GM18505 (cell line): Measurements from ENCODE around the gene USP10.

Source experiments
- ATAC-seq: cut with Tn5 transposase; IDR thresholded peaks from one replicate; pipeline ENCODE4 v1.9.1; 2021; ENCODE audit not compliant: unreplicated experiment
- POLR2A ChIP-seq: IDR thresholded peaks from 4 replicates; pipeline ENCODE4 v1.6.1; 2011; ENCODE audit warnings: borderline replicate concordance; ENCODE audit not compliant: insufficient read depth, insufficient read length; ENCODE audit errors: extremely low read depth

The USP10 gene

GRCh38 chr16:84800158-84800978 is 100.6 kb downstream of the USP10 start:
- ATAC-seq = no peak
- no peak for TF ChIP-seq POLR2A

GRCh38 chr16:84803146-84803545 is 103.3 kb downstream of the USP10 start:
- ATAC-seq = no peak
- TF ChIP-seq POLR2A = no peak

- no peak for ATAC-seq
- TF ChIP-seq POLR2A = no peak
These were observed 104.5 kb downstream of the USP10 start for GRCh38 chr16:84804326-84804725.

GRCh38 chr16:84806256-84806889 is 106.6 kb downstream of the USP10 start:
- TF ChIP-seq POLR2A = no peak
- ATAC-seq = no peak

- no peak for TF ChIP-seq POLR2A
- ATAC-seq = no peak
These were observed 107.1 kb downstream of the USP10 start for GRCh38 chr16:84806890-84807258.

GRCh38 chr16:84807776-84808175 is 108.0 kb downstream of the USP10 start:
- TF ChIP-seq POLR2A = no peak

GRCh38 chr16:84808826-84809225 is 109.0 kb downstream of the USP10 start:
- TF ChIP-seq POLR2A = no peak
- no peak for ATAC-seq

More at GRCh38 chr16:84807776-84808175, 108.0 kb downstream of the USP10 start:
- ATAC-seq = no peak

GRCh38 chr16:84810518-84811273 is 110.9 kb downstream of the USP10 start:
- ATAC-seq = no peak
- no peak for TF ChIP-seq POLR2A

- no peak for TF ChIP-seq POLR2A
- ATAC-seq = no peak
These were observed 111.7 kb downstream of the USP10 start for GRCh38 chr16:84811529-84811928.

- no peak for ATAC-seq
These were observed 113.5 kb downstream of the USP10 start for GRCh38 chr16:84813141-84813934.

GRCh38 chr16:84815462-84815861 is 115.7 kb downstream of the USP10 start:
- no peak for TF ChIP-seq POLR2A
- ATAC-seq = no peak

More at GRCh38 chr16:84813141-84813934, 113.5 kb downstream of the USP10 start:
- TF ChIP-seq POLR2A = no peak

- ATAC-seq = no peak
These were observed 116.2 kb downstream of the USP10 start for GRCh38 chr16:84816023-84816422.

GRCh38 chr16:84816485-84816884 is 116.7 kb downstream of the USP10 start:
- ATAC-seq = no peak
- TF ChIP-seq POLR2A = no peak

More at GRCh38 chr16:84816023-84816422, 116.2 kb downstream of the USP10 start:
- TF ChIP-seq POLR2A = no peak
